Neural cell (in vitro differentiated cells): ENCODE results near the gene PAPPA2. TPM values are rescaled to one million over a fixed set of nuclear protein-coding genes. Genes with fewer than 3 reads are reported as not detected.

Source experiments
- H2AFZ ChIP-seq: fragments of 200-600, 300-800 bp; sonication (generic), shearing (Covaris generic); 2 replicates; pipeline ENCODE4 v1.6.0; 2014; ENCODE audit warnings: low read depth, mild to moderate bottlenecking, antibody characterized with exemption, low read length, moderate library complexity
- H3F3A ChIP-seq: fragments of 200-600 bp; shearing (Covaris generic); 2 replicates; pipeline ENCODE4 v1.6.1; 2016; ENCODE audit warnings: mild to moderate bottlenecking, moderate library complexity, mixed read lengths, antibody characterized with exemption, low read length; ENCODE audit not compliant: insufficient read depth, poor library complexity, severe bottlenecking
- H3K27ac ChIP-seq: fragments of 200-600, 300-800 bp; sonication (generic), shearing (Covaris generic); 2 replicates; pipeline ENCODE4 v1.5.1; 2014; ENCODE audit warnings: mild to moderate bottlenecking, low read length, moderate library complexity
- H3K27me3 ChIP-seq: fragments of 300-800, 200-600 bp; sonication (generic), shearing (Covaris generic); 2 replicates; pipeline ENCODE4 v1.6.0; 2014; ENCODE audit warnings: mild to moderate bottlenecking, low read depth, low read length, moderate library complexity; ENCODE audit not compliant: insufficient read depth
- H3K36me3 ChIP-seq: fragments of 300-800, 200-600 bp; sonication (generic), shearing (Covaris generic); 2 replicates; pipeline ENCODE4 v1.5.1; 2014; ENCODE audit warnings: mild to moderate bottlenecking, antibody characterized with exemption, low read length, moderate library complexity; ENCODE audit not compliant: insufficient read depth
- H3K4me2 ChIP-seq: fragments of 300-800, 200-600 bp; sonication (generic), shearing (Covaris generic); 2 replicates; pipeline ENCODE4 v1.6.0; 2014; ENCODE audit warnings: mild to moderate bottlenecking, low read length
- H3K4me3 ChIP-seq: fragments of 300-800, 200-600 bp; sonication (generic), shearing (Covaris generic); 2 replicates; pipeline ENCODE4 v1.5.1; 2014; ENCODE audit warnings: mild to moderate bottlenecking, low read length, moderate library complexity
- H3K79me2 ChIP-seq: fragments of 200-600 bp; shearing (Covaris generic); replicated peaks from 2 replicates; pipeline ENCODE4 v1.6.0; 2014; ENCODE audit warnings: mild to moderate bottlenecking, low read length, moderate library complexity; ENCODE audit not compliant: insufficient read depth
- H3K9ac ChIP-seq: fragments of 300-800, 200-600 bp; sonication (generic), shearing (Covaris generic); 2 replicates; pipeline ENCODE4 v1.6.1; 2016; ENCODE audit warnings: mild to moderate bottlenecking, low read length, mixed read lengths
- H3K9me2 ChIP-seq: fragments of 200-600 bp; shearing (Covaris generic); 2 replicates; pipeline ENCODE4 v1.6.1; 2016; ENCODE audit warnings: mild to moderate bottlenecking, low read length, mixed read lengths; ENCODE audit not compliant: insufficient read depth
- H3K9me3 ChIP-seq: fragments of 200-600, 300-800 bp; sonication (generic), shearing (Covaris generic); 2 replicates; pipeline ENCODE4 v1.6.1; 2016; ENCODE audit warnings: mild to moderate bottlenecking, mixed run types, low read length, moderate library complexity, mixed read lengths
- H4K20me1 ChIP-seq: fragments of 200-600 bp; shearing (Covaris generic); 2 replicates; pipeline ENCODE4 v1.6.1; 2016; ENCODE audit warnings: mild to moderate bottlenecking, mixed run types; ENCODE audit not compliant: insufficient read depth
- CTCF ChIP-seq: fragments of 450-650 bp; IDR thresholded peaks from 2 replicates; pipeline ENCODE4 v1.5.1; 2014; ENCODE audit warnings: antibody characterized with exemption, mild to moderate bottlenecking, moderate library complexity; ENCODE audit not compliant: poor library complexity, severe bottlenecking
- EP300 ChIP-seq: fragments of 450-650 bp; conservative IDR thresholded peaks from 2 replicates; pipeline ENCODE4 v1.6.1; 2014; ENCODE audit warnings: antibody characterized with exemption, mild to moderate bottlenecking, moderate library complexity; ENCODE audit not compliant: poor library complexity, severe bottlenecking
- EZH2 ChIP-seq: fragments of 200-600, 300-800 bp; shearing (Covaris generic), sonication (generic); IDR thresholded peaks from 2 replicates; pipeline ENCODE4 v1.6.1; 2014; ENCODE audit warnings: antibody characterized with exemption, low read length, borderline replicate concordance, mild to moderate bottlenecking; ENCODE audit not compliant: insufficient read depth, poor library complexity, severe bottlenecking
- MXI1 ChIP-seq: fragments of 450-650 bp; conservative IDR thresholded peaks from 2 replicates; pipeline ENCODE4 v1.6.1; 2014; ENCODE audit warnings: antibody characterized with exemption, mild to moderate bottlenecking; ENCODE audit not compliant: poor library complexity, severe bottlenecking
- POLR2AphosphoS5 ChIP-seq: IDR thresholded peaks from 2 replicates; pipeline ENCODE4 v1.6.1; 2012
- RAD21 ChIP-seq: fragments of 450-650 bp; conservative IDR thresholded peaks from 2 replicates; pipeline ENCODE4 v1.6.1; 2014; ENCODE audit warnings: antibody characterized with exemption, mild to moderate bottlenecking, moderate library complexity
- SMC3 ChIP-seq: fragments of 450-650 bp; conservative IDR thresholded peaks from 2 replicates; pipeline ENCODE4 v1.6.1; 2014; ENCODE audit warnings: antibody characterized with exemption, mild to moderate bottlenecking, moderate library complexity; ENCODE audit not compliant: poor library complexity
- TAF1 ChIP-seq: IDR thresholded peaks from 2 replicates; pipeline ENCODE4 v1.6.1; 2012; ENCODE audit warnings: low read depth
- polyA plus RNA-seq: library from polyadenylated mRNA; depleted of rRNA; stranded (reverse); fragments of >200 nt; gene quantifications from 2 replicates; pipeline ENCODE4 v1.2.3, GENCODE V29; 2014
- TF ChIP-seq, protein P1 (sequence below): IDR thresholded peaks from 2 replicates; pipeline ENCODE4 v1.6.1; 2012; ENCODE audit warnings: borderline replicate concordance

The PAPPA2 gene
- polyA plus RNA-seq, 1 donor from 2014 or later = 0.59 TPM

GRCh38 chr1:176795929-176796328, 333.0 kb downstream of the PAPPA2 start:
- Histone ChIP-seq H3K27me3 (no peaks in the 10 kb centered on the region), H3K9me2 (no peaks in the 10 kb centered on the region), H3K9ac (no peak overlapping the region), H4K20me1 (no peaks in the 10 kb centered on the region), H3K9me3 (no peaks in the 10 kb centered on the region), H3K36me3 (no peaks in the 10 kb centered on the region), H3F3A (no peaks in the 10 kb centered on the region), H2AFZ (no peak overlapping the region), H3K4me3 (no peak overlapping the region), H3K4me2 (no peak overlapping the region), H3K27ac (no peak overlapping the region), H3K79me2 (no peaks in the 10 kb centered on the region)
- TF ChIP-seq MXI1 = no peak
- TF ChIP-seq EP300 = no peak

DNA sequence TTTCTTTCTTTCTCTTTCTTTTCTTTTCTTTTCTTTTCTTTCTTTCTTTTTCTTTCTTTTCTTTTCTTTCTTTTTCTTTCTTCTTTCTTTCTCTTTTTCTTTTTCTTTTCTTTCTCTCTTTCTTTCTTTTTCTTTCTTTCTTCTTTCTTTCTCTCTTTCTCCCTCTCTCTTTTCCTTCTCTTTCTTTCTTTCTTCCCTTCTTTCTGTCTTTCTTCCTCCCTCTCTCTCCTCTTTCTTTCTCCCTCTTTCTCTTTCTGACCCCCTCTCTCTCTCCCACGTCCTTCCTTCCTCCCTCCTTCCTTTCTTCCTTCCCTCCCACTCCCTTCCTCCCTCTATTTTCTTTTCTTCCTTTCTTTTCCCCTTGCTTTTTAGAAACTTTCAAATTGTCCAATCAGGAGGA, 333.6 kb downstream of the PAPPA2 start:
- H3K4me2 ChIP-seq = no peak overlapping the region
- no peaks in the 10 kb centered on the region for H3F3A ChIP-seq
- no peak overlapping the region for H3K27ac ChIP-seq
- H3K9me3 ChIP-seq = no peaks in the 10 kb centered on the region
- H3K9me2 ChIP-seq = no peaks in the 10 kb centered on the region
- no peaks in the 10 kb centered on the region for H4K20me1 ChIP-seq
- no peak for TF ChIP-seq EP300
- TF ChIP-seq POLR2AphosphoS5 = no peak
- no peak for TF ChIP-seq SMC3
- no peak for TF ChIP-seq CTCF
- TF ChIP-seq TAF1 = no peak
- TF ChIP-seq, protein P1, sequence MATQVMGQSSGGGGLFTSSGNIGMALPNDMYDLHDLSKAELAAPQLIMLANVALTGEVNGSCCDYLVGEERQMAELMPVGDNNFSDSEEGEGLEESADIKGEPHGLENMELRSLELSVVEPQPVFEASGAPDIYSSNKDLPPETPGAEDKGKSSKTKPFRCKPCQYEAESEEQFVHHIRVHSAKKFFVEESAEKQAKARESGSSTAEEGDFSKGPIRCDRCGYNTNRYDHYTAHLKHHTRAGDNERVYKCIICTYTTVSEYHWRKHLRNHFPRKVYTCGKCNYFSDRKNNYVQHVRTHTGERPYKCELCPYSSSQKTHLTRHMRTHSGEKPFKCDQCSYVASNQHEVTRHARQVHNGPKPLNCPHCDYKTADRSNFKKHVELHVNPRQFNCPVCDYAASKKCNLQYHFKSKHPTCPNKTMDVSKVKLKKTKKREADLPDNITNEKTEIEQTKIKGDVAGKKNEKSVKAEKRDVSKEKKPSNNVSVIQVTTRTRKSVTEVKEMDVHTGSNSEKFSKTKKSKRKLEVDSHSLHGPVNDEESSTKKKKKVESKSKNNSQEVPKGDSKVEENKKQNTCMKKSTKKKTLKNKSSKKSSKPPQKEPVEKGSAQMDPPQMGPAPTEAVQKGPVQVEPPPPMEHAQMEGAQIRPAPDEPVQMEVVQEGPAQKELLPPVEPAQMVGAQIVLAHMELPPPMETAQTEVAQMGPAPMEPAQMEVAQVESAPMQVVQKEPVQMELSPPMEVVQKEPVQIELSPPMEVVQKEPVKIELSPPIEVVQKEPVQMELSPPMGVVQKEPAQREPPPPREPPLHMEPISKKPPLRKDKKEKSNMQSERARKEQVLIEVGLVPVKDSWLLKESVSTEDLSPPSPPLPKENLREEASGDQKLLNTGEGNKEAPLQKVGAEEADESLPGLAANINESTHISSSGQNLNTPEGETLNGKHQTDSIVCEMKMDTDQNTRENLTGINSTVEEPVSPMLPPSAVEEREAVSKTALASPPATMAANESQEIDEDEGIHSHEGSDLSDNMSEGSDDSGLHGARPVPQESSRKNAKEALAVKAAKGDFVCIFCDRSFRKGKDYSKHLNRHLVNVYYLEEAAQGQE = no peak
- no peak for TF ChIP-seq MXI1
- TF ChIP-seq RAD21 = no peak
- no peak for TF ChIP-seq EZH2
- no peak overlapping the region for H3K4me3 ChIP-seq
- no peaks in the 10 kb centered on the region for H3K27me3 ChIP-seq
- no peaks in the 10 kb centered on the region for H3K79me2 ChIP-seq
- no peak overlapping the region for H2AFZ ChIP-seq
- H3K9ac ChIP-seq = no peak overlapping the region
- no peaks in the 10 kb centered on the region for H3K36me3 ChIP-seq

- peaks cover 3% of the 10 kb centered on the region for H3F3A ChIP-seq
Observed at GRCh38 chr1:176799327-176799726, 336.4 kb downstream of the PAPPA2 start.

More at GRCh38 chr1:176799327-176799726, 336.4 kb downstream of the PAPPA2 start:
- H3K9me3 ChIP-seq = no peaks in the 10 kb centered on the region
- no peak overlapping the region for H3K4me3 ChIP-seq
- no peaks in the 10 kb centered on the region for H3K9me2 ChIP-seq
- no peak overlapping the region for H3K27ac ChIP-seq
- no peak overlapping the region for H3K4me2 ChIP-seq
- no peaks in the 10 kb centered on the region for H3K79me2 ChIP-seq
- TF ChIP-seq EZH2 (no peak), EP300 (no peak), POLR2AphosphoS5 (no peak), CTCF (no peak), SMC3 (no peak), TAF1 (no peak), RAD21 (no peak), MXI1 (no peak)
- TF ChIP-seq, protein P1 = no peak
- H3K27me3 ChIP-seq = no peaks in the 10 kb centered on the region
- no peak overlapping the region for H2AFZ ChIP-seq
- no peaks in the 10 kb centered on the region for H3K36me3 ChIP-seq
- no peak overlapping the region for H3K9ac ChIP-seq
- no peaks in the 10 kb centered on the region for H4K20me1 ChIP-seq
